NT2/D1 (cell line): ENCODE results near the gene BBS9.

Experiments
- DNase-seq: peaks from one replicate; pipeline ENCODE4 v3.0.0-alpha.2; 2011; ENCODE audit warnings: low read depth, low spot score
- H3K27me3 ChIP-seq: 2 replicates; pipeline ENCODE4 v1.6.0; 2011; ENCODE audit warnings: mild to moderate bottlenecking; ENCODE audit not compliant: insufficient read length, insufficient read depth
- H3K36me3 ChIP-seq: 2 replicates; pipeline ENCODE4 v1.6.1; 2011; ENCODE audit warnings: mild to moderate bottlenecking, low read length, mixed read lengths; ENCODE audit not compliant: insufficient read depth, insufficient read length
- H3K4me1 ChIP-seq: 2 replicates; pipeline ENCODE4 v1.5.1; 2011; ENCODE audit not compliant: insufficient read depth, insufficient read length
- H3K4me3 ChIP-seq: 2 replicates; pipeline ENCODE4 v1.5.1; 2011; ENCODE audit warnings: low read depth; ENCODE audit not compliant: insufficient read length
- H3K9ac ChIP-seq: 2 replicates; pipeline ENCODE4 v1.6.0; 2011; ENCODE audit warnings: low read depth; ENCODE audit not compliant: insufficient read length
- H3K9me3 ChIP-seq: 2 replicates; pipeline ENCODE4 v1.5.1; 2011; ENCODE audit warnings: mild to moderate bottlenecking, low read length; ENCODE audit not compliant: insufficient read depth
- SUZ12 ChIP-seq: IDR thresholded peaks from 2 replicates; pipeline ENCODE4 v1.6.1; 2011; ENCODE audit not compliant: insufficient read length, insufficient read depth; ENCODE audit errors: extremely low read depth
- YY1 ChIP-seq: IDR thresholded peaks from 2 replicates; pipeline ENCODE4 v1.6.1; 2011; ENCODE audit not compliant: insufficient read length, insufficient read depth
- ZNF274 ChIP-seq: IDR thresholded peaks from 2 replicates; pipeline ENCODE4 v1.6.1; 2011; ENCODE audit warnings: mild to moderate bottlenecking, low read depth, low read length

Gene BBS9

DNA sequence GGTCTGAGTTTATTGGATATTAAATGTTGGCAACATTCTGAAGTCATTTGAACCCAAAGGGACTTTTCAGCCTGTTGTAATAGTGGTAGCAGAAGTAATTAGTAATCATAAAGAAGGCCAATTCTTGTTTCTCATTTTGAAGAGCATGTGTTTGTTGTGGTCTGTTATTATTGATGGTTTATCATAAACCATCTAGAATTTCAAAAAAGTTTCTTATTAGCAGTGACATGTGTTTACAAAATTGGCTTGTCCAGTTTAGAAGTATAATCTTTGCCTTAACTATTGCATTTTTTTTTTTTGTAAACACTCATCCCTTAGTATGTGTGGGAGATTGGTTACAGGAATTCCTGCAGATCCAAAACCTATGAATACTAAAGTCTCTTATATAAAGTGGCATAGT lies 177.8 kb downstream of the BBS9 start:
- TF ChIP-seq SUZ12 (no peak), ZNF274 (no peak), YY1 (no peak)

DNA sequence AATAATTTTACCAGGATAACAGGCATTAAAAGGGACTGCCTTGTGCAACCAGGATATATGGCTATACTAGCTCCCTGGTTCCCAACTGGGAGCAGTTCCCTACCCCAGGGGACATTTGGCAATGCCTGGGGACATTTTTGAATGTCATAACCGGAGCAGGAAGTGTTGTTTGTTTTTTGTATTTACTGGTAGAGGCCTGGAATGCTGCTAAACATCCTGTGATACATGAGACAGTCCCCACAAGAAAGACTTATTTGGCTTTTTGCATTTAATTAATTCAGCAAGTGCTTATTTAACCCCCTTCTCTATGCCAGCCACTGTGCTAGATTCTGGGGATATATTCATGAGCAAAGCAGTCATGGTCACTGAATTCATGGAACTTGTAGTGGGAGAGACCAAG lies 181.2 kb downstream of the BBS9 start:
- no peaks in the 10 kb centered on the region for H3K27me3 ChIP-seq
- H3K36me3 ChIP-seq, result no peaks in the 10 kb centered on the region
- no peak for DNase-seq
- H3K9me3 ChIP-seq, result no peaks in the 10 kb centered on the region
- H3K9ac ChIP-seq, result no peak overlapping the region
- TF ChIP-seq ZNF274 (no peak), YY1 (no peak), SUZ12 (no peak)
- no peaks in the 10 kb centered on the region for H3K4me1 ChIP-seq
- no peak overlapping the region for H3K4me3 ChIP-seq

More for the DNA sequence above, 177.8 kb downstream of the BBS9 start:
- no peak overlapping the region for H3K9ac ChIP-seq
- H3K9me3 ChIP-seq, result peaks cover 11% of the 10 kb centered on the region; the same call in 1 of the 2 replicates
- no peaks in the 10 kb centered on the region for H3K27me3 ChIP-seq
- H3K4me3 ChIP-seq, result no peak overlapping the region
- no peaks in the 10 kb centered on the region for H3K4me1 ChIP-seq
- H3K36me3 ChIP-seq, result no peaks in the 10 kb centered on the region
- DNase-seq, result no peak

DNA sequence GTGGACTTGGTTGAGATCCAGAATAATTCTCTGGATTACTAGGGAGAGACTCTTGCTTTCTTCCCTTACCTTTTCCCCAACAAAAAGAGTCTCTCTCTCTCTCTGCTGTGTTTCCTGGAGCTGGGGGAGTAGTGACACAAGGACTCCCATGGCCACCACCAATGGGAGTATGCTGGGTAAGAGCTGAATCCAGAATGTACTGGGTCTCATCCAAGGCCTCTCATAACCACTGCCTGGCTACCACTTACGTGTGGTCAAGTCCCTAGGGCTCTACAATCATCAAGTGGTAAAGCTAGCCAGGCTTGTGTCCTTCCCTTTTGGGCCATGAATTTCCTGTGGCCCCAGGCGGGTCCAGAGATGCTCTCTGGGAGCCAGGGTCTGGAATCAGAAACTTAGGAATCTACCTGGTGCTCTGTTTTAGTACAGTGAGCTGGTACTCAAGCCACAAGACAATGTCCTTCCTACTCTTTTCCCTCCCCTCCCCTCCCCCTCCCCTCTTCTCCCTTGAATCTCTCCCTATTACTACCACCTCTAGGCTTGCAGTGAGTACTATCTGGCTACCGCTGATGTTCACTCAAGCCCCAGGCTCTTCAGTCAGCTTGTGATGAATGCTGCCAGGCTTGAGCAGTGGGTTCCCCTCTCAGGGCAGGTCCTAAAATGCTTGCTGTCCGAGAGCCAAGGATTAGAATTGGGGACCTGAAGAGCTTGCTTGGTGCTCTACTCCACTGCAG lies 196.6 kb downstream of the BBS9 start:
- no peaks in the 10 kb centered on the region for H3K9me3 ChIP-seq
- H3K4me3 ChIP-seq, result no peak overlapping the region
- no peaks in the 10 kb centered on the region for H3K36me3 ChIP-seq
- H3K27me3 ChIP-seq, result no peaks in the 10 kb centered on the region
- TF ChIP-seq YY1, result no peak
- TF ChIP-seq ZNF274, result no peak
- TF ChIP-seq SUZ12, result no peak
- H3K4me1 ChIP-seq, result no peaks in the 10 kb centered on the region
- DNase-seq, result no peak
- no peak overlapping the region for H3K9ac ChIP-seq

DNA sequence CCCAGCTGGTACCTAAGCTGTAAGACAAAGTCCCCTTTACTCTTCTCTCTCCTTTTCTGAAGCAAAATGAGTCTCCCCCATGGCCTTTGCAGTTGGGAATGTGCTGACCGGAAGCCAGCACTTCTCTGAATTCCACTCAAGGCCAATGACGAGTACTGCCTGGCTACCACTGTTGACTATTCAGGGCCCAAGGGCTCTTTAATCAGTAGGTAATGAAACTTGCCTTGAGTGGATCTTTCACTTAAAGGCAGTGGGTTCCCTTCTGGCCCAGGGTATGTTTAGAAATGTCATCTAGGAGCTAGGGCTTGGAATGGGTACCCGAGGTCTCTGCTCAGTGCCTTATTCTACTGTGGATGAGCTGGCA lies 197.1 kb downstream of the BBS9 start:
- H3K27me3 ChIP-seq, result no peaks in the 10 kb centered on the region
- no peak for DNase-seq
- no peaks in the 10 kb centered on the region for H3K9me3 ChIP-seq
- TF ChIP-seq SUZ12 (no peak), YY1 (no peak), ZNF274 (no peak)
- no peaks in the 10 kb centered on the region for H3K4me1 ChIP-seq
- H3K36me3 ChIP-seq, result no peaks in the 10 kb centered on the region
- H3K4me3 ChIP-seq, result no peak overlapping the region
- no peak overlapping the region for H3K9ac ChIP-seq

DNA sequence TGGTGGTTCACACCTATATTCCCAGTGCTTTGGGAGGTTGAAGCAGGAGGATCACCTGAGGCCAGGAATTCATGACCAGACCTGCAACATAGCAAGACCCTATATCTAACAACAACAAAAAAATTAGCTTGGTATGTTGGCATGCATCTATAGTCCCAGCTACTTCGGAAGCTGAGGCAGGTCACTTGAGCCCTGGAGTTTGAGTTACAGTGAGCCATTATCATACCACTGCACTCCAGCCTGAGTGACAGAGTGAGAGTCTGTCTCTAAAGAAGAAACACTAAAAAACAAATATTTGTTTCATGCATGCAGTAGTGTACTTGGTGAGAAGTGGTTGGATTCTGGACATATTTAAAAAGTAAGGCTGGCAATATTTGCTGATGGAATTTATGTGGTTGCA lies 198.1 kb downstream of the BBS9 start:
- no peak overlapping the region for H3K4me3 ChIP-seq
- H3K9me3 ChIP-seq, result no peaks in the 10 kb centered on the region
- TF ChIP-seq SUZ12 (no peak), YY1 (no peak), ZNF274 (no peak)
- no peak overlapping the region for H3K9ac ChIP-seq
- H3K27me3 ChIP-seq, result no peaks in the 10 kb centered on the region
- H3K4me1 ChIP-seq, result no peaks in the 10 kb centered on the region
- H3K36me3 ChIP-seq, result no peaks in the 10 kb centered on the region
- no peak for DNase-seq

DNA sequence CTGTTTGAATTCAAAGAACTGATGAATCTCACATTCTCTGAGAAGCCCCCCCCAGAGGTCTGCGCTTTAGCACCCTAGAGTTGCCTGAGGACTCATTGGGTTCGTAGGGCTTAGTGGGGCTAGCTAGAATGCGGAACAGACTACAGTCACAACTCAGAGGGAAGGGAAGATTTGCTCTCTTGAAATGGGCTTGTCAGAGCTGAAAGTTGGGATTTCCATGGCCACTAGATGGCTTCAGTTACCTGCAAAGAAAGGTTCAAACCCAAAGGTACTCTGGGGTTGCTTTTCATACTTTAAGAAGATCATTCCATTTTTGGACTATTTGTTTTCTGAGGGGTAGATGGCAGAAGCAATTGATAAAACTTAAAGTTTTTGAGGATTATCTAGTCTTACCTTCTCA lies 205.0 kb downstream of the BBS9 start:
- Histone ChIP-seq H3K36me3 (no peaks in the 10 kb centered on the region), H3K9ac (no peak overlapping the region), H3K4me3 (no peak overlapping the region), H3K27me3 (no peaks in the 10 kb centered on the region), H3K4me1 (no peaks in the 10 kb centered on the region), H3K9me3 (no peaks in the 10 kb centered on the region)
- DNase-seq, result peak; percentile 44
- TF ChIP-seq ZNF274 (no peak), SUZ12 (no peak), YY1 (no peak)

DNA sequence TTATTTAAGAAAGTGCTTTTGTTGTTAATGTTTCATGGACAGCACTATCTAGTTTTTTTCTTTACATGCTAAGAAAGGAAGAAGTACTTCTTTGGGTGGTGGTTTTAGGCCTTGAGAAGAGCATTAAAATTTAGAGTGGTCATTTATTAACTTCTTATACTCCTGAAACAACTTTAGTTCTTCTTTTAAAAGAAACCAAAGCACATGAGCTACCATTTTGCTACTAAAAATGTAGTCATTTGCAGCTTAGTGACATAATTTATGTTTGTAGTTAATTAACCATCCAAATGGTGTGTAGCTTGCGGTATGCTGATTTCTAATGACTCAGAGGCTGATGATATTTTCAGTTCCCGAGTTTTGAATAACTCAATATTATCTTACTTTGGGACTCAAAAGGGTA lies 207.5 kb downstream of the BBS9 start:
- H3K36me3 ChIP-seq, result no peaks in the 10 kb centered on the region
- DNase-seq, result no peak
- no peak overlapping the region for H3K9ac ChIP-seq
- no peaks in the 10 kb centered on the region for H3K4me1 ChIP-seq
- H3K9me3 ChIP-seq, result no peaks in the 10 kb centered on the region
- TF ChIP-seq YY1 (no peak), ZNF274 (no peak), SUZ12 (no peak)
- H3K4me3 ChIP-seq, result no peak overlapping the region
- H3K27me3 ChIP-seq, result no peaks in the 10 kb centered on the region
